Caco-2 (cell line): Measurements from ENCODE around the gene WIPF3. TPM values are rescaled to one million over a fixed set of nuclear protein-coding genes. Genes with fewer than 3 reads are reported as not detected.

ENCODE experiments used
- BruUV-seq: library from RNA; stranded (reverse); fragments of 400-500 nt; replicated peaks from 2 replicates; lab custom pipeline; 2021; lab: Mats Ljungman, UMichigan
- CTCF ChIA-PET: fragments of 300-600 bp; sonication (Branson Sonifier 250); formaldehyde crosslinking; loops from one replicate; lab custom pipeline; 2022; ENCODE audit warnings: antibody characterized with exemption; lab: Charles Lee
- POLR2A ChIA-PET: fragments of 300-600 bp; sonication (Branson Sonifier 250); formaldehyde crosslinking; loops from one replicate; lab custom pipeline; 2022; ENCODE audit warnings: antibody characterized with exemption; lab: Charles Lee
- DNase-seq, 2 experiments: peaks; one replicate each; pipeline versions ENCODE4 v3.0.0 to v3.0.0-alpha.2; 2020 to 2022
- H3K27me3 ChIP-seq: replicated peaks from 2 replicates; pipeline ENCODE4 v1.6.0; 2011; ENCODE audit warnings: low read length; ENCODE audit not compliant: control insufficient read depth, insufficient read depth
- H3K36me3 ChIP-seq: 2 replicates; pipeline ENCODE4 v1.5.1; 2011; ENCODE audit warnings: low read length; ENCODE audit not compliant: control insufficient read depth, insufficient read depth
- H3K4me1 ChIP-seq: fragments of 250-450 bp; sonication (Bioruptor Pico); 2 replicates; pipeline ENCODE4 v1.5.1; 2020; ENCODE audit warnings: mild to moderate bottlenecking
- H3K4me3 ChIP-seq: 2 replicates; pipeline ENCODE4 v1.5.1; 2011; ENCODE audit warnings: low read depth, mild to moderate bottlenecking, control low read depth, low read length
- H3K9me3 ChIP-seq: fragments of 250-450 bp; sonication (Bioruptor Pico); 2 replicates; pipeline ENCODE4 v1.5.1; 2020; ENCODE audit warnings: mild to moderate bottlenecking, moderate library complexity
- H3K27ac Mint-ChIP-seq: one replicate; pipeline ENCODE4 v1.8.0; 2022; ENCODE audit warnings: mixed read lengths; ENCODE audit not compliant: unreplicated experiment
- H3K27me3 Mint-ChIP-seq: one replicate; pipeline ENCODE4 v1.8.0; 2022; ENCODE audit warnings: mixed read lengths; ENCODE audit not compliant: insufficient read depth, unreplicated experiment
- H3K36me3 Mint-ChIP-seq: one replicate; pipeline ENCODE4 v1.8.0; 2022; ENCODE audit warnings: mild to moderate bottlenecking, mixed read lengths; ENCODE audit not compliant: insufficient read depth, unreplicated experiment
- H3K4me1 Mint-ChIP-seq: one replicate; pipeline ENCODE4 v1.8.0; 2022; ENCODE audit warnings: low read depth, mixed read lengths; ENCODE audit not compliant: unreplicated experiment
- H3K4me3 Mint-ChIP-seq: one replicate; pipeline ENCODE4 v1.8.0; 2022; ENCODE audit warnings: mild to moderate bottlenecking, moderate library complexity, mixed read lengths; ENCODE audit not compliant: unreplicated experiment
- H3K9me3 Mint-ChIP-seq: one replicate; pipeline ENCODE4 v1.8.0; 2022; ENCODE audit warnings: mixed read lengths; ENCODE audit not compliant: unreplicated experiment
- CTCF ChIP-seq, 2 experiments: fragments of 200-600 bp in 1 of 2; IDR thresholded peaks; 1 replicate in 1 of 2; 2 replicates in 1 of 2; pipeline versions ENCODE4 v1.5.1 to v1.8.0; 2011 to 2022; ENCODE audit warnings: antibody characterized with exemption in 1 of 2, control low read depth in 1 of 2, inconsistent platforms in 1 of 2, low read depth in 1 of 2, low read length in 1 of 2, mild to moderate bottlenecking in 1 of 2, moderate library complexity in 1 of 2; ENCODE audit not compliant: insufficient read depth in 1 of 2, severe bottlenecking in 1 of 2, unreplicated experiment in 1 of 2
- intact Hi-C: fragments of 100-400 bp; cut with micrococcal nuclease; formaldehyde crosslinking; loops from one replicate; pipeline ENCODE4 v1.10.0; 2022; ENCODE audit not compliant: unreplicated experiment
- total RNA-seq: library from RNA; stranded (reverse); gene quantifications from 2 replicates; pipeline ENCODE4 v1.2.3, GENCODE V29; 2022

The WIPF3 gene
- total RNA-seq, 1 experiment from 2014 or later = 1.2 TPM

- no TSS peak for BruUV-seq
These were observed 118.4 kb downstream of the WIPF3 start for GRCh38 chr7:29924684-29925083.

GRCh38 chr7:29926216-29926615 lies 119.9 kb downstream of the WIPF3 start:
- intact Hi-C loops = no loop called here
- Histone ChIP-seq H3K36me3 (peaks cover 6% of the 10 kb centered on the region; the same call in 1 of the 2 replicates), H3K27me3 (no peaks in the 10 kb centered on the region), H3K9me3 (no peaks in the 10 kb centered on the region), H3K4me3 (no peak overlapping the region), H3K4me1 (no peaks in the 10 kb centered on the region)
- ChIA-PET POLR2A (no interaction called here), CTCF (interaction anchor here (0.5 kb wide), 1 partner anchor 236 kb away, joined by 3 read pairs; no protein-coding TSS in a partner anchor)
- DNase-seq = no peak
- no peaks in the 10 kb centered on the region for H3K27me3 Mint-ChIP-seq
- H3K4me3 Mint-ChIP-seq = no peak overlapping the region
- no peak overlapping the region for H3K27ac Mint-ChIP-seq
- no TSS peak for BruUV-seq
- peaks cover 73% of the 10 kb centered on the region for H3K36me3 Mint-ChIP-seq
- no peaks in the 10 kb centered on the region for H3K4me1 Mint-ChIP-seq
- H3K9me3 Mint-ChIP-seq = no peaks in the 10 kb centered on the region
- TF ChIP-seq CTCF (IDR thresholded peaks at IDR 0.05; ENCODE audit: insufficient read depth in 1 of 2, low read depth in 1 of 2, low read length in 1 of 2, severe bottlenecking in 1 of 2, unreplicated experiment in 1 of 2) = no peak

More at GRCh38 chr7:29924684-29925083, 118.4 kb downstream of the WIPF3 start:
- intact Hi-C loops = loop anchor here (5.0 kb wide), 1 partner anchor 162 kb away; no protein-coding TSS in a partner anchor
- DNase-seq = no peak
- Histone ChIP-seq H3K4me3 (no peak overlapping the region), H3K4me1 (no peaks in the 10 kb centered on the region), H3K27me3 (no peaks in the 10 kb centered on the region), H3K36me3 (peaks cover 6% of the 10 kb centered on the region; the same call in 1 of the 2 replicates), H3K9me3 (no peaks in the 10 kb centered on the region)
- Mint-ChIP-seq H3K36me3 (peaks cover 77% of the 10 kb centered on the region), H3K4me1 (no peaks in the 10 kb centered on the region), H3K9me3 (no peaks in the 10 kb centered on the region), H3K27me3 (no peaks in the 10 kb centered on the region), H3K4me3 (no peak overlapping the region), H3K27ac (peak overlapping the region; percentile 6)
- CTCF ChIA-PET = no interaction called here
- TF ChIP-seq CTCF (IDR thresholded peaks at IDR 0.05; ENCODE audit: insufficient read depth in 1 of 2, low read depth in 1 of 2, low read length in 1 of 2, severe bottlenecking in 1 of 2, unreplicated experiment in 1 of 2) = no peak
- POLR2A ChIA-PET = no interaction called here

- H3K4me1 Mint-ChIP-seq = no peaks in the 10 kb centered on the region
- peaks cover 5% of the 10 kb centered on the region; the same call in 1 of the 2 replicates for H3K36me3 ChIP-seq
- CTCF ChIA-PET = interaction anchor here (0.5 to 0.7 kb wide), 2 partner anchors 235 to 708 kb away, joined by 3 read pairs; no protein-coding TSS in a partner anchor
- H3K9me3 Mint-ChIP-seq = no peaks in the 10 kb centered on the region
- no peak for TF ChIP-seq CTCF (IDR thresholded peaks at IDR 0.05; ENCODE audit: insufficient read depth in 1 of 2, low read depth in 1 of 2, low read length in 1 of 2, severe bottlenecking in 1 of 2, unreplicated experiment in 1 of 2)
- no peaks in the 10 kb centered on the region for H3K4me1 ChIP-seq
- no peaks in the 10 kb centered on the region for H3K9me3 ChIP-seq
- no peaks in the 10 kb centered on the region for H3K27me3 Mint-ChIP-seq
- BruUV-seq = no TSS peak
- H3K36me3 Mint-ChIP-seq = peaks cover 73% of the 10 kb centered on the region
- H3K4me3 Mint-ChIP-seq = no peak overlapping the region
- H3K27ac Mint-ChIP-seq = no peak overlapping the region
- no peaks in the 10 kb centered on the region for H3K27me3 ChIP-seq
- H3K4me3 ChIP-seq = no peak overlapping the region
- intact Hi-C loops = no loop called here
- DNase-seq = no peak
- POLR2A ChIA-PET = no interaction called here
These were observed 120.4 kb downstream of the WIPF3 start for GRCh38 chr7:29926741-29927140.
